Measurements from ENCODE around the gene SERPINA10.
"Not testable (repeated sequence)": the region's sequence is repeated elsewhere in the genome, so short reads cannot be mapped to it uniquely, and the experiment has no call there.

- not testable (repeated sequence) for TF ChIP-seq EZH2 (IDR thresholded peaks at IDR 0.05; ENCODE audit: borderline replicate concordance, low read depth, low read length, severe bottlenecking)
- TF ChIP-seq, protein P1, sequence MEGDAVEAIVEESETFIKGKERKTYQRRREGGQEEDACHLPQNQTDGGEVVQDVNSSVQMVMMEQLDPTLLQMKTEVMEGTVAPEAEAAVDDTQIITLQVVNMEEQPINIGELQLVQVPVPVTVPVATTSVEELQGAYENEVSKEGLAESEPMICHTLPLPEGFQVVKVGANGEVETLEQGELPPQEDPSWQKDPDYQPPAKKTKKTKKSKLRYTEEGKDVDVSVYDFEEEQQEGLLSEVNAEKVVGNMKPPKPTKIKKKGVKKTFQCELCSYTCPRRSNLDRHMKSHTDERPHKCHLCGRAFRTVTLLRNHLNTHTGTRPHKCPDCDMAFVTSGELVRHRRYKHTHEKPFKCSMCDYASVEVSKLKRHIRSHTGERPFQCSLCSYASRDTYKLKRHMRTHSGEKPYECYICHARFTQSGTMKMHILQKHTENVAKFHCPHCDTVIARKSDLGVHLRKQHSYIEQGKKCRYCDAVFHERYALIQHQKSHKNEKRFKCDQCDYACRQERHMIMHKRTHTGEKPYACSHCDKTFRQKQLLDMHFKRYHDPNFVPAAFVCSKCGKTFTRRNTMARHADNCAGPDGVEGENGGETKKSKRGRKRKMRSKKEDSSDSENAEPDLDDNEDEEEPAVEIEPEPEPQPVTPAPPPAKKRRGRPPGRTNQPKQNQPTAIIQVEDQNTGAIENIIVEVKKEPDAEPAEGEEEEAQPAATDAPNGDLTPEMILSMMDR (IDR thresholded peaks at IDR 0.05; ENCODE audit: borderline replicate concordance, extremely low read depth, low read length, poor library complexity, severe bottlenecking): not testable (repeated sequence)
Measured at GRCh38 chr14:94268582-94268981, 24.5 kb downstream of the SERPINA10 start.

Data from DND-41 (cell line).